Activated naive CD8-positive, alpha-beta T cell (primary cell): Measurements from ENCODE around the gene ABCG1.

Experiments
- H3K27ac Mint-ChIP-seq: one replicate; pipeline ENCODE4 v1.8.0; 2021; ENCODE audit warnings: mixed read lengths
- H3K27me3 Mint-ChIP-seq: one replicate; pipeline ENCODE4 v1.8.0; 2021; ENCODE audit warnings: mixed read lengths
- H3K36me3 Mint-ChIP-seq: one replicate; pipeline ENCODE4 v1.8.0; 2021; ENCODE audit warnings: mixed read lengths
- H3K4me1 Mint-ChIP-seq: one replicate; pipeline ENCODE4 v1.8.0; 2021; ENCODE audit warnings: low read depth, mixed read lengths
- H3K4me3 Mint-ChIP-seq: one replicate; pipeline ENCODE4 v1.8.0; 2021; ENCODE audit warnings: mild to moderate bottlenecking, mixed read lengths
- H3K9me3 Mint-ChIP-seq: one replicate; pipeline ENCODE4 v1.8.0; 2021; ENCODE audit warnings: low read depth, mixed read lengths

The ABCG1 gene

DNA sequence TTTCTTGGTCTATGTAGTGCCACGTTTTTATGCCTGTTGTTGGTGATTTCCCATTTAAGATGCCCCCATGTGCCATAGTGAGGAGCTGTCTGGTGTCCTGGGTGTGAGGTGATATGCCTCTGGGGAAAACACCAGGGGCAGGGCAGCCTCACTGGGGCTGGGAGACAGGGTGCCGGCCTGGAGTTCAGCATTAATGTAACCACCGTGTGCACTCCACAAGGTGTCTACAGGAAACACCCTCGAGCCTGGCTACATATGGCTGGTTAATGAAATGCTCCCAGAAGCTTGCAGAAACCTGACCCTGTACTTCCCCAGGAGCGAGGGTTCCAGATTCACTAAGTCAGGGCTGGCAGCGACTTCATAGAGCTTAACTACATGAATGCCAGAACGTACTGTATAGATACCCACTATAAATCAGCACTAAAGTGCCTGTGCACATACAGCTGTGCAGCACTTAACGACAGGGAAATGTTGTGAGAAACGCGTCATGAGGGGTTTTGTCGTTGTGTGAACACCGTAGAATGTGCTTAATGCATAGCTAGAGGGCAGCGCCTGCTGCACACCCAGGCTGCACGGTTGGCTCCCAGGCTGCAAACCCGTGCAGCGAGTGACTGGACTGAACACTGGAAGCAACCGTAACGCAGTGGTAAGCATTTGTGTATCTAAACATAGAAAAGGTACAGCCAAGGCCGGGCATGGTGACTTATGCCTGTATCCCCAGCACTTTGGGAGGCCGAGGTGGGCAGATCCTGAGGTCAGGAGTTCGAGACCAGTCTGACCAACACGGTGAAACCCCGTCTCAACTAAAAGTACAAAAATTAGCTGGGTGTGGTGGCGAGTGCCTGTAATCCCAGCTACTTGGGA, 121.5 kb downstream of the ABCG1 start:
- Mint-ChIP-seq H3K27ac (no peak overlapping the region), H3K27me3 (no peaks in the 10 kb centered on the region), H3K9me3 (no peaks in the 10 kb centered on the region), H3K4me1 (peaks cover 6% of the 10 kb centered on the region), H3K4me3 (no peak overlapping the region), H3K36me3 (no peaks in the 10 kb centered on the region)

DNA sequence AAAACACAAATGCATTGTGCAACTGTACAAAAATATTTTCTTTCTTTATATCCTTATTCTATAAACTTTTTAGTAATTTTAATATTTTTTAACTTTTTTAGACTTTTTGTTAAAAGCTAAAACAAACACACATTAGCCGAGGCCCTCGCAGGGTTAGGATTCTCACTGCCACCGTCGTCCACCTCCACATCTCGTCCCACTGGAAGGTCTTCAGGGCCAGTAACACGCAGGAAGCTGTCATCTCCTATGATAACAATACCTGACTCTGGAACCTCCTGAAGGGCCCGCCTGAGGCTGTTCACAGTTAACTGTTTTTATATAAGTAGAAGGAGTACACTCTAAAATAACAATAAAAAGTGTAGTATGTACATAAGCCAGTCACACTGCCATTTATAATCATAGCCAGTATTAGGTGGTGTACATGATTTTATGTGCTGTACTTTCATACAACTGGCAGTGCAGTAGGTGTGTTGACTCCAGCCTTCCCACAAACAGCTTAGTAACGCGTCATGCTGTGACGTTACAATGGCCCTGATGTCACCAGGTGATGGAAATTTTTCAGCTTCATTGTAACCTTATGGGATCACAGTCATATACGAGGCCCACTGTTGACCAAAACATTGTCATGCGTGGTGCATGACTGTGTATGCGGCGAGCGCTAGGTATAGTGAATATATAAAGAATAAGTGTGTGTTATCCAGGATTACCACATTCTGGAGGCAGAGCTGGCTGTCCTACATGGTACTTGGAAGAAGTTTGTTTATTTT, 123.0 kb downstream of the ABCG1 start:
- H3K27ac Mint-ChIP-seq, result no peak overlapping the region
- H3K9me3 Mint-ChIP-seq, result no peaks in the 10 kb centered on the region
- no peaks in the 10 kb centered on the region for H3K36me3 Mint-ChIP-seq
- no peaks in the 10 kb centered on the region for H3K27me3 Mint-ChIP-seq
- H3K4me1 Mint-ChIP-seq, result peaks cover 6% of the 10 kb centered on the region
- no peak overlapping the region for H3K4me3 Mint-ChIP-seq

DNA sequence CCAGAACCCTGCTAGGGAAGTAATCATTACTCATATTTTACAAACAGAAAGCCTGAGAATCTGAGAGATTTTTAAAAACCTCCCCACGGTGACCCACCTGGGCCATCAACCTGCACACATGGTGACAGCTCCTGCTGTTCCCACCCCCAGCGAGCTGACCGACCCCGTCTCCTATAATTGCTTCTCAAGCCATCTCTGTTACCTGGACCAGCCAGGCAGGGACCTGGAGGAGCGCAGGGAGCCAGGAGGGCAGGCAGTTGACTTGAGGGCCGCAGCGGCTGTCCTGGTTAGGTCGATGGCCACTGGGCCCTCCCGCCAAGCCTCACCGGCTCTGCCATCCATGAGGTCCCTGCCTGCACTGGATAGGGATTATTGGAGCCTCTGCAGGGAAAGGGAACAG, 124.2 kb downstream of the ABCG1 start:
- Mint-ChIP-seq H3K9me3 (no peaks in the 10 kb centered on the region), H3K27me3 (no peaks in the 10 kb centered on the region), H3K4me1 (peaks cover under 1% of the 10 kb centered on the region)

DNA sequence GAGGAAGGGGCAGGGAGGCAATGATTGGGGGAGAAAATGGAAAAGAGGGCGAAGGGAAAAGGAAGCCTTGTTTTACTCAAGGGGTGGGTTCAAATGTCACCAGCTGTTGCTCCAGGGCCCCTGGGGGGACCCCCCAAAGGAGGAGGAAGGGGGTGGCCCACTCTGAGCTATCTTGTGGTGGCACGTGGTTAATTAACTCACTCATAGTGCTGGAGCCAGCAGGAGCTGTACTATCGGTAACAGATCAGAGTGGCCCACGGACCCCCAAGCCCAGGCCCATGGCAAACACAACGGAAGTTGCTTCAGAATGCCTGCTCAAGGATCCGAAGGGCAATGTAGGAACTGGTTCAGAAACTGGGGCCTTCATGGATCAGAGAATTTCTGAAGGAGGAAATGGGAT, 124.6 kb downstream of the ABCG1 start:
- Mint-ChIP-seq H3K27me3 (no peaks in the 10 kb centered on the region), H3K36me3 (no peaks in the 10 kb centered on the region), H3K4me3 (no peak overlapping the region), H3K4me1 (no peaks in the 10 kb centered on the region), H3K27ac (no peak overlapping the region), H3K9me3 (no peaks in the 10 kb centered on the region)

More for the DNA sequence above, 124.2 kb downstream of the ABCG1 start:
- no peak overlapping the region for H3K27ac Mint-ChIP-seq
- no peak overlapping the region for H3K4me3 Mint-ChIP-seq
- H3K36me3 Mint-ChIP-seq, result no peaks in the 10 kb centered on the region

DNA sequence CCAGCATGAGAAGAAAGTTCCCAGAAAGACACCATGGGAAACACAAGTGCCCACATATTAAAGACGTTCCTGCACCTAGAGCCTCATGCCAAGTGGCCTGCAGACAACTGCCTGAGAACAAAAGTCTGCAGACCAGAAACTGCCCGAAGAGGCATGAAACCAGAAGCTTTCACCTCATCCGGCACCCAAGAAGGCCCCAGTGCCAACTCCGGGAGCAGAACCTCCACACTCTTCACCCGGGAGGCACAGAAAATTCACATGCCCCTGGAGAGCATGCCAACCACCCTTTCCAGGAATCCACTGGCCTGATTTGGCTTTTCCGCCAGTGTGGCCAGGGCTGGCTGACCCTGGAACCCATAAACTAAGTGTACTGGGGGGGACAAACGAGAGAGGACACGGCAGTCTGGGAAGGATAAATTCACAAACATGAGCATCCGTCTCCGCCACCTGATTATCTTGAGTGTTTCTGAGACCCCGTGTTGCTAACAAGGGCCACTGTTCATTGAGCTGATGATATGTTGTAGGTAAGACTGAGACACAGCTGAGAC, 125.1 kb downstream of the ABCG1 start:
- H3K36me3 Mint-ChIP-seq, result no peaks in the 10 kb centered on the region
- no peaks in the 10 kb centered on the region for H3K27me3 Mint-ChIP-seq
- H3K27ac Mint-ChIP-seq, result no peak overlapping the region
- no peak overlapping the region for H3K4me3 Mint-ChIP-seq
- no peaks in the 10 kb centered on the region for H3K4me1 Mint-ChIP-seq
- no peaks in the 10 kb centered on the region for H3K9me3 Mint-ChIP-seq

DNA sequence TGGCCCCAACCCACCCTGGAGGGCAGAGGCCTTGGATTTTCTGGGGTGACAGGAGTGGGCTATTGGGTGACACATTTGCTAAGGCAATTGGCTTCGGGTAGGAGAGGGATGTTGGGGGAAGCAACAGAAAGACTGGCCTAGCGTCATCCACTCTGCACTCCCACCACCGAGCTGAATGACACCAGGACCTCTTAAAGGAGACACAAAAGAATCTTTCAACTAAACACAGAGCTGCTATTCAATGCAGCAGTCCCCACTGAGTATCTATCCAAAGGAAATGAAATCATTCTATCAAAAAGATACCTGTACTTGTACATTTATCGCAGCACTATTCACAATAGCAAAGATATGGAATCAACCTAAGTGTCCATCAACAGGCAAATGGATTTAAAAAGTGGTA, 125.7 kb downstream of the ABCG1 start:
- Mint-ChIP-seq H3K27me3 (no peaks in the 10 kb centered on the region), H3K4me3 (no peak overlapping the region), H3K27ac (no peak overlapping the region)

DNA sequence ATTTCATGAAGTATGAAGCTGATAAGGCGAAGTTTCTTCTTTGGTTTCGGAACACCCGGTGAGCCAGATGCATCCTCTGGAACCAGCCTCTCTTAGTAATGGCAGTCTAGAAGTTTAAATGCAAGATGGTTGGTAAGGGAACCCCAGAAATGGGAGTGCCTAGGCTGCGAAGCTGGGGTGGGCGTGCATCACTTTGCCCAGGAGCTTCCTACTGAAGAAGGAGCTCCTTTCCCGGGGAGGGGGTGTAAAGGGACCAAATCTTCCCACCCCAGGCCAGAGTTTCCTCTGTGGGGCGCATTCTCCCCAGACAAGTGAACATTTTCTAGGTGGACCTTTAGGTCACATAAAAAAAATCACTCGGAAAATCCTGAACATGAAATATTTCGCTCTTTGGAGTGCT, 127.5 kb downstream of the ABCG1 start:
- Mint-ChIP-seq H3K27ac (no peak overlapping the region), H3K4me1 (no peaks in the 10 kb centered on the region), H3K36me3 (no peaks in the 10 kb centered on the region), H3K9me3 (no peaks in the 10 kb centered on the region), H3K4me3 (no peak overlapping the region), H3K27me3 (no peaks in the 10 kb centered on the region)

More for the DNA sequence above, 125.7 kb downstream of the ABCG1 start:
- Mint-ChIP-seq H3K9me3 (no peaks in the 10 kb centered on the region), H3K36me3 (no peaks in the 10 kb centered on the region), H3K4me1 (no peaks in the 10 kb centered on the region)
